Activated CD8-positive, alpha-beta T cell treated with anti-CD3 and anti-CD28 coated beads, Interleukin-2, amount 10 ng/mL, durations not matched to agents 7 days and 5 days (primary cell): Measurements from ENCODE around the gene USP25. TPM values are rescaled to one million over a fixed set of nuclear protein-coding genes. Genes with fewer than 3 reads are reported as not detected.

Source experiments
- ATAC-seq: fragments of 150-1000 bp; cut with Tn5 transposase; one replicate; pipeline ENCODE4 v1.10.0; 2021; ENCODE audit warnings: moderate library complexity
- CTCF ChIA-PET: fragments of 350-600 bp; sonication (Branson Sonifier 250); formaldehyde crosslinking; loops from one replicate; lab custom pipeline; 2021; ENCODE audit warnings: antibody characterized with exemption; lab: Charles Lee
- POLR2A ChIA-PET: fragments of 350-600 bp; sonication (Branson Sonifier 250); formaldehyde crosslinking; loops from one replicate; lab custom pipeline; 2021; ENCODE audit warnings: antibody characterized with exemption; lab: Charles Lee
- DNase-seq: peaks from one replicate; pipeline ENCODE4 v3.0.0-alpha.2; 2020
- H3K27ac Mint-ChIP-seq: one replicate; pipeline ENCODE4 v1.8.0; 2021; ENCODE audit warnings: mild to moderate bottlenecking, mixed read lengths
- H3K27me3 Mint-ChIP-seq: one replicate; pipeline ENCODE4 v1.8.0; 2021; ENCODE audit warnings: low read depth, mixed read lengths
- H3K36me3 Mint-ChIP-seq: one replicate; pipeline ENCODE4 v1.8.0; 2021; ENCODE audit warnings: low read depth, mixed read lengths
- H3K4me1 Mint-ChIP-seq: one replicate; pipeline ENCODE4 v1.8.0; 2021; ENCODE audit warnings: low read depth, mixed read lengths
- H3K4me3 Mint-ChIP-seq: one replicate; pipeline ENCODE4 v1.8.0; 2021; ENCODE audit warnings: mild to moderate bottlenecking, mixed read lengths
- H3K9me3 Mint-ChIP-seq: one replicate; pipeline ENCODE4 v1.8.0; 2022; ENCODE audit warnings: mixed read lengths; ENCODE audit not compliant: insufficient read depth
- total RNA-seq, 2 experiments: library from RNA; stranded (reverse); gene quantifications; one replicate each; pipeline ENCODE4 v1.2.3, GENCODE V29; 2021

Gene USP25
- total RNA-seq, 2 experiments from 2014 or later = 51.1 to 54.2 TPM

DNA sequence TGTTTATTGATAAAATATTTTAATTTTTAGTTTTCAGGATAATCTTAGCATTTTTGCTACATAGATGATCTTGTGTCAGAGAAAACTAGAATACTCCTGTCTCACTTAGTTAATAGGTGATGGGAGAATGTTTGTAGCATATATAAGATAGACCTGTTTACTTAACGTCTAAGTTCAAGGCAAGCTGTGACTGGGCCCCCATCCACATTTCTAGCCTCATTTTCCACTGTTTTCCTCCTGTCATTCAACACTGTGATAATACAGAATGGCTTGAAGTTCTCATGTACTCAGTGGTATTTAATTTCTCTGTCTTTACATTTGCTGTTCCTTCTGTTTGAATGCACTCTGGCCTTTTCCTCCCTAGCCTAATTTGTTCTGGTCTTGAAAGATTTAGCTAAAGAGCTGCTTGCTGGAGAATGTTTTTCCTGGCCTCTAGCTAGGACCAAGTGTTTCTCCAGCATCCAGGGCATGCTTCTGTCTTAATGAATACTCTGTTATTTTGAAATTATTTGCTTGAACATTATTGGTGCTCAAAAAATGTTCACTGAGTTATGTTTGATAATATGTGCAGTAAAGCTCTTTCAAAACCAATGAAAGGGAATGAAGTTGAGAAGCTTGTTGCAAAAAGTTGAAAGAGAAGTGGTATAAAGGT, 37.3 kb downstream of the USP25 start:
- POLR2A ChIA-PET = no interaction called here
- Mint-ChIP-seq H3K9me3 (peaks cover under 1% of the 10 kb centered on the region), H3K27me3 (no peaks in the 10 kb centered on the region), H3K27ac (no peak overlapping the region), H3K36me3 (peaks cover 43% of the 10 kb centered on the region), H3K4me1 (peaks cover 3% of the 10 kb centered on the region), H3K4me3 (no peak overlapping the region)
- no peak for ATAC-seq
- CTCF ChIA-PET = no interaction called here
- DNase-seq = no peak

DNA sequence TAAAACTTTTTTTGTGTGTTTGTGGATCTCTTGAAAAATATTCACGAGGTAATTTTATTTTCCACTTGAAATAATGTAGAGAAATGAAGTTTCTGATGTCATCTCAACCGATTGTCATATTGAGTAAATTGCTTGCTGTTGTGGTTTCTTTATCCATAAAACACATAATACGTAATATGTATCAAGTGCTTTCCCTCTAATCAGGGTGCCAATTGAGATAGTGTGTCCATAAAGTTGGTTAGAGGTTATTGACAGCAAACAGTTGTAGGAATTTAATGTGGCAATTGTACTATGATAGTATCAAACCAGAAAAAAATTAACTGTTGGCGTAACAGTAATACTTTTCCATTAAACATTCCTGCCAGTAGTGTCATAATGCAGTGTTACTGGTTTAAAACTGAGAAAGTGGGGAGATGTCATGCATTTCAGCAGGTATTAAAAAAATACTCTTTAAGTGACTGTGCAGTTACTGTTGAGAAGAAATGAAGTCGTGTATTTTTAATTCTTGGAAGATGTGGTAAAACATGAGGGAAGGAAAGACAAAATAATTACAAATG, 38.3 kb downstream of the USP25 start:
- ChIA-PET POLR2A (no interaction called here), CTCF (no interaction called here)
- Mint-ChIP-seq H3K4me3 (no peak overlapping the region), H3K27ac (no peak overlapping the region), H3K27me3 (no peaks in the 10 kb centered on the region), H3K9me3 (no peaks in the 10 kb centered on the region), H3K36me3 (peaks cover 41% of the 10 kb centered on the region), H3K4me1 (peaks cover 3% of the 10 kb centered on the region)
- DNase-seq (no peak), ATAC-seq (no peak)

DNA sequence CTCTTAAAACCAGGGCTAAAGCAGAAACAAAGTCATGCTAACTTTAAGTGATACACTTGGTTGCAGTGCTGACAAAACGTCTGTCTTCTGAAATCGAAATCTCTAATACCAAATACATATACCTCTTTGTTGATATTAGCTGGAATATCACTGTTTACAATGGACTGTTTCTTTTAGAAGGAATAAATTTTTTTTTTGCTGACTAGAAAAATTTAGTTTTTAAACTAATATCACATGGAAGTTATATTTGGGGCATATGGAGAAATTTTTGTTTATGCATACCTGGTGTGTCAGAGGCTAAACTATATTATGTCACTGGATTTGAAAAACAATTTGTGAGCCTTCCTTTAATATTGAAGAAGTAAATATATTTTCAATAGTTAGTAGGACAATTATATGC, 39.1 kb downstream of the USP25 start:
- CTCF ChIA-PET = no interaction called here
- ATAC-seq (no peak), DNase-seq (no peak)
- Mint-ChIP-seq H3K27me3 (no peaks in the 10 kb centered on the region), H3K4me1 (peaks cover 3% of the 10 kb centered on the region), H3K4me3 (no peak overlapping the region), H3K27ac (no peak overlapping the region), H3K9me3 (no peaks in the 10 kb centered on the region), H3K36me3 (peaks cover 38% of the 10 kb centered on the region)
- POLR2A ChIA-PET = interaction anchor here (0.6 kb wide), 1 partner anchor 887 kb away, joined by 4 read pairs; no protein-coding TSS in a partner anchor

GRCh38 chr21:15771311-15771710, 41.5 kb downstream of the USP25 start:
- ATAC-seq (no peak), DNase-seq (no peak)
- H3K36me3 Mint-ChIP-seq = peaks cover 41% of the 10 kb centered on the region
- no peaks in the 10 kb centered on the region for H3K27me3 Mint-ChIP-seq
- POLR2A ChIA-PET = no interaction called here
- H3K27ac Mint-ChIP-seq = no peak overlapping the region
- no peak overlapping the region for H3K4me3 Mint-ChIP-seq
- CTCF ChIA-PET = no interaction called here
- peaks cover 8% of the 10 kb centered on the region for H3K4me1 Mint-ChIP-seq
- no peaks in the 10 kb centered on the region for H3K9me3 Mint-ChIP-seq

DNA sequence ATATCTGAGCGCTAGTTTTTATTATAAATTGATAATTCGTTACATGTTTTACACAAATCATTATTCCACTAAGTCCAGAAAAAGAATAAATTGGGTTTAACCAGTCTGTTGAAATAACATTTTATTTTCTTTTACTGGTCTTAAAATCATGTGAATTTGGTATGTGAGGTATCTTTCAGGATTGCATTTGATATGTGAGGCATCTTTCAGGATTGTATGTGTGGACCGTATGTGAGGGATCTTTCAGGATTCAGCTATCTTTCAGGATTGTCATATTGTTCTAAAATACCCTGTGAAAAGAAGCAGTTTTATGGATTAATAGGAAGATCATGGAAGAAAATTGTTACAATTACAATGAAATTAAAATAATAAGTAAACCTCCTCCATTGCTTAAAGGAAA, 42.9 kb downstream of the USP25 start:
- CTCF ChIA-PET = no interaction called here
- ATAC-seq = no peak
- Mint-ChIP-seq H3K9me3 (no peaks in the 10 kb centered on the region), H3K4me1 (peaks cover 13% of the 10 kb centered on the region), H3K27ac (no peak overlapping the region), H3K36me3 (peaks cover 37% of the 10 kb centered on the region), H3K27me3 (no peaks in the 10 kb centered on the region), H3K4me3 (no peak overlapping the region)
- POLR2A ChIA-PET = no interaction called here
- DNase-seq = no peak

GRCh38 chr21:15774590-15774989, 44.8 kb downstream of the USP25 start:
- Mint-ChIP-seq H3K27me3 (no peaks in the 10 kb centered on the region), H3K9me3 (no peaks in the 10 kb centered on the region), H3K4me3 (no peak overlapping the region), H3K27ac (no peak overlapping the region), H3K36me3 (peaks cover 30% of the 10 kb centered on the region), H3K4me1 (peaks cover 10% of the 10 kb centered on the region)
- ChIA-PET POLR2A (no interaction called here), CTCF (no interaction called here)
- ATAC-seq (no peak), DNase-seq (no peak)

DNA sequence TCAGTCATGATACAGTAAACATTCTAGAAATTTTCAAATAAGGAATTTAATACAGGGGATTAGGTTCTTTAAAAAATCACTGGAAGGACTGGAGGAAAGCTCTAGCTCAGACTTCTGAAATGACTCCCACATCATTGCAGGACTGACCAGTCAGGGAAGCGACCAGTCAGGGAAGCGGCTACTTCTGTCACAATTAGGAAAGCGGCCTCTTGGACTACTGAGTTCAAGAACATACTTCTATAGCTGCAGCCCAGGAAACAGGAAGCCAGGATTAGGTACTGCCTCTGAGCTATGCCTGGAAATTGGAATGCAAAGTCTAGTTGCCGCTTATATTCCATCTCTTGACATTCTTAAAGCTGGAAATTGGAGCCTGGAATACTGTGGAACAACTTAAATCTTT, 45.5 kb downstream of the USP25 start:
- peaks cover 28% of the 10 kb centered on the region for H3K36me3 Mint-ChIP-seq
- H3K4me3 Mint-ChIP-seq = no peak overlapping the region
- DNase-seq (no peak), ATAC-seq (no peak)
- H3K27ac Mint-ChIP-seq = no peak overlapping the region
- H3K9me3 Mint-ChIP-seq = no peaks in the 10 kb centered on the region
- ChIA-PET CTCF (no interaction called here), POLR2A (interaction anchor here (0.8 kb wide), 1 partner anchor 12 kb away, joined by 4 read pairs; no protein-coding TSS in a partner anchor)
- peaks cover 10% of the 10 kb centered on the region for H3K4me1 Mint-ChIP-seq
- no peaks in the 10 kb centered on the region for H3K27me3 Mint-ChIP-seq

DNA sequence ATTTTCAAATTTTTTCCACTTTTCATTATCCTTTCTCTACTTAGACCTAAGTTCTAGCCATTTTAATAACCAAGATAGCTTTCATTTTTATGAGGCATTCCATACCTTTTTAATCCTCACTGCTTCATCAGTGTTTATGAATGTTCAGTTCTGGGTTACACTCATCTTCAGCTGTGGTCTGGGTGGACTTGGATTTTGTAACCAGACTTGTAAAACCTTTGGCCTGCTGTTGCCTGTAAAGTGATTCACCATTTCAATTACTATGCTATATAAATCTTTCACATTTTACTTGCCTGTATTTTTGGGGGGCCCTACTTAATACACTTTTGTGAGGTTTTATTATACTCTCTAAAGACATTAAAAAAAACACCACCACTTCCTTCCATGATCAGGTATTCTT, 46.2 kb downstream of the USP25 start:
- H3K9me3 Mint-ChIP-seq = no peaks in the 10 kb centered on the region
- DNase-seq (no peak), ATAC-seq (no peak)
- H3K36me3 Mint-ChIP-seq = peaks cover 34% of the 10 kb centered on the region
- POLR2A ChIA-PET = interaction anchor here (0.6 to 0.8 kb wide), 2 partner anchors 13 to 25 kb away, joined by 3 to 4 read pairs; no protein-coding TSS in a partner anchor
- H3K4me1 Mint-ChIP-seq = peaks cover 10% of the 10 kb centered on the region
- no peak overlapping the region for H3K27ac Mint-ChIP-seq
- no peak overlapping the region for H3K4me3 Mint-ChIP-seq
- CTCF ChIA-PET = no interaction called here
- no peaks in the 10 kb centered on the region for H3K27me3 Mint-ChIP-seq

- ATAC-seq (no peak), DNase-seq (no peak)
- ChIA-PET POLR2A (interaction anchor here (0.6 kb wide), 1 partner anchor 25 kb away, joined by 3 read pairs; no protein-coding TSS in a partner anchor), CTCF (no interaction called here)
- Mint-ChIP-seq H3K36me3 (peaks cover 39% of the 10 kb centered on the region), H3K9me3 (no peaks in the 10 kb centered on the region), H3K27me3 (no peaks in the 10 kb centered on the region), H3K27ac (peak overlapping the region; percentile 20), H3K4me3 (peak overlapping the region; percentile 12), H3K4me1 (peaks cover 10% of the 10 kb centered on the region)
Measured at GRCh38 chr21:15776818-15777217, 47.0 kb downstream of the USP25 start.

GRCh38 chr21:15781986-15782385, 52.2 kb downstream of the USP25 start:
- peaks cover 3% of the 10 kb centered on the region for H3K4me1 Mint-ChIP-seq

DNA sequence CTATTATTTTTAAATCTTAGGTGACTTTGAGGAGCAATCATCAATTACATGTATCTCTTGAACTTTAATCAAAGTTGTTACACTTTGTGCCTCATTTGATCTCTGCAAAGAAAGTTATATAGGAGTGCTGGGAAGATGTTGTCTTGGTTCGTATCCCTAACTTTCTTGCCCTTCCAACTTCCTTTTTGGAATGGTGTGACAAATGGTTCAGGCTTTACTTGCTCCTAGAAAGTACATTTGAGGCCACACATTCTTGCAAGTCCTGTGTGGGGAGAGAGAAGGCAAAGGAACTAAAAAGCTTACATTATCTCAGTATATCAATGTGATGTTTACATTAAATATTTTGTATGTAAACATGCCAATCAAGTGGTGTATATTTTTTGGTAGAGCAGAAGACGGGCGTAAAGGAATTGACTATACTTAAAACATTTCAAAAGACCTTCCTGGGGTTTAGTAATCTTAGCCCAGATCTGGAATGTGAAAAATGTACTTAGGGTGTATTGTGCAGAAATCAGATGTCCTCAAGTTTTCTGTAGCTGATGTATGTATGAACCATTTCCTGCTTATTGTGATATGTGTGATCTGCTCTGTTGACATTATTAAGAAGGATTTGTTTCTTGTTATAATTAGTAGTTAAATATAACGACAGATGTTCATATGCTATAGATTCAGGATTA, 59.2 kb downstream of the USP25 start:
- H3K4me3 Mint-ChIP-seq = no peak overlapping the region
- DNase-seq (no peak), ATAC-seq (no peak)
- no peak overlapping the region for H3K27ac Mint-ChIP-seq
- no peaks in the 10 kb centered on the region for H3K27me3 Mint-ChIP-seq
- ChIA-PET CTCF (no interaction called here), POLR2A (no interaction called here)
- no peaks in the 10 kb centered on the region for H3K4me1 Mint-ChIP-seq
- H3K36me3 Mint-ChIP-seq = peaks cover 10% of the 10 kb centered on the region
- H3K9me3 Mint-ChIP-seq = no peaks in the 10 kb centered on the region

More at GRCh38 chr21:15781986-15782385, 52.2 kb downstream of the USP25 start:
- H3K36me3 Mint-ChIP-seq = peaks cover 36% of the 10 kb centered on the region
- no peaks in the 10 kb centered on the region for H3K27me3 Mint-ChIP-seq
- H3K27ac Mint-ChIP-seq = no peak overlapping the region
- CTCF ChIA-PET = no interaction called here
- no peak for ATAC-seq
- POLR2A ChIA-PET = no interaction called here
- H3K4me3 Mint-ChIP-seq = no peak overlapping the region
- no peak for DNase-seq
- no peaks in the 10 kb centered on the region for H3K9me3 Mint-ChIP-seq

DNA sequence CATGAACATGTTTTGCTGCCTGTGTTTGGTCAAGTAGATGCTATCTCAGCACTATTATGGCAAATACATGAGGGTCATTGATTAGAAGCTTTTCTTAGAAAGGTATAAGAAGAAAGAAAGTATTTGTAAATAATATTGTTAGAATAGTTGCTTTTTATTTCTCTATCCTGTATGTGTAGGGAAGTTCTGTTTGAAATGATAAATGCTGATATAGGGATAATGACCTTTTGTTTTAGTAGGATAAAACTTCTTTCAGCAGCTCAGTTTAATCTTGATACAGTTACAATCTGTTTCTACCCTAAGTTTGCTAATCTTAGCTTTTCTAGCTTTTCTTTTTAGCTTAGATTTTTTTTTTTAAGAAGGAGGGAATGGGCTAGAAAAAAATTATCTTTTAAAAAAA, 63.3 kb downstream of the USP25 start:
- Mint-ChIP-seq H3K27ac (no peak overlapping the region), H3K27me3 (no peaks in the 10 kb centered on the region), H3K4me3 (no peak overlapping the region), H3K4me1 (peaks cover 27% of the 10 kb centered on the region), H3K9me3 (no peaks in the 10 kb centered on the region), H3K36me3 (peaks cover 20% of the 10 kb centered on the region)
- ATAC-seq (no peak), DNase-seq (no peak)
- POLR2A ChIA-PET = no interaction called here
- CTCF ChIA-PET = no interaction called here
